HAP-1 (cell line): ENCODE results near the gene HOXD4.

ENCODE experiments used
- DNase-seq, 2 experiments: peaks; one replicate each; pipeline ENCODE4 v3.0.0-alpha.2; 2016 to 2020; ENCODE audit warnings: low spot score in 2 of 2
- H3K27me3 ChIP-seq: fragments of 250-450 bp; sonication (Bioruptor Pico); 2 replicates; pipeline ENCODE4 v1.5.1; 2020; ENCODE audit warnings: low read depth, mild to moderate bottlenecking, moderate library complexity
- H3K36me3 ChIP-seq: fragments of 250-450 bp; sonication (Bioruptor Pico); replicated peaks from 2 replicates; pipeline ENCODE4 v1.5.1; 2020; ENCODE audit warnings: mild to moderate bottlenecking
- H3K4me1 ChIP-seq: fragments of 250-450 bp; sonication (Bioruptor Pico); 2 replicates; pipeline ENCODE4 v1.5.1; 2020; ENCODE audit warnings: mild to moderate bottlenecking
- H3K4me3 ChIP-seq: fragments of 250-450 bp; sonication (Bioruptor Pico); 2 replicates; pipeline ENCODE4 v1.5.1; 2020; ENCODE audit warnings: mild to moderate bottlenecking, moderate library complexity
- H3K9me3 ChIP-seq: fragments of 250-450 bp; sonication (Bioruptor Pico); 2 replicates; pipeline ENCODE4 v1.5.1; 2020; ENCODE audit warnings: mild to moderate bottlenecking, moderate library complexity
- in situ Hi-C: fragments of 300-500 bp; cut with MboI; formaldehyde crosslinking; loops from 3 replicates; pipeline ENCODE4 v1.14.3; 2020; ENCODE audit warnings: low sequenced_read_pairs, inconsistent platforms, mixed read lengths

HOXD4 gene

DNA sequence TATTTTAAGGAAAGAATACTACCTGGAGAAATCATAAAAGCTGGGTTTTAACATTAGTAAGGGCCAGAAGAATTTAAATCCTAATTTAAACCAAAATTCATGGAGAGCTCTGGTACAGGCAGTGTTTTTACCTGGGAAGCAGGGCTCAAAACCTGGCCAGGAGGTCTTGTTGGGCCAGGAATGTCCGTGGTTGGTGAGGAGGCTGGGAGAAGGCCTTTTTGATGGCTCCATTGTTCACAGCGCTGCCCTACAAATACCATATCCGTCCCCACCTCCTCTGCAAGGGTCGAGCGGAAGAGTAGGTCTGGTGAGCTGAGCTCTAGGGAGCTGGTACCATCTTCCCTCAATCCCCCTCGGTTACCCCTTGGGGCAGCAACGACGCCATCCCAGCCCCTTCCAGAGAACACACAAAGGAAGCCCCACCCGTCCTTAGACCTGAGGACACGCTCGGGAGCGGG lies 26.3 kb downstream of the HOXD4 start:
- Histone ChIP-seq H3K4me1 (peaks cover 13% of the 10 kb centered on the region), H3K27me3 (peaks cover 23% of the 10 kb centered on the region), H3K36me3 (no peaks in the 10 kb centered on the region), H3K4me3 (peak overlapping the region; percentile 37), H3K9me3 (no peaks in the 10 kb centered on the region)
- DNase-seq: peak in 1 of 2 experiments; percentile 25
- in situ Hi-C loops: no loop called here

DNA sequence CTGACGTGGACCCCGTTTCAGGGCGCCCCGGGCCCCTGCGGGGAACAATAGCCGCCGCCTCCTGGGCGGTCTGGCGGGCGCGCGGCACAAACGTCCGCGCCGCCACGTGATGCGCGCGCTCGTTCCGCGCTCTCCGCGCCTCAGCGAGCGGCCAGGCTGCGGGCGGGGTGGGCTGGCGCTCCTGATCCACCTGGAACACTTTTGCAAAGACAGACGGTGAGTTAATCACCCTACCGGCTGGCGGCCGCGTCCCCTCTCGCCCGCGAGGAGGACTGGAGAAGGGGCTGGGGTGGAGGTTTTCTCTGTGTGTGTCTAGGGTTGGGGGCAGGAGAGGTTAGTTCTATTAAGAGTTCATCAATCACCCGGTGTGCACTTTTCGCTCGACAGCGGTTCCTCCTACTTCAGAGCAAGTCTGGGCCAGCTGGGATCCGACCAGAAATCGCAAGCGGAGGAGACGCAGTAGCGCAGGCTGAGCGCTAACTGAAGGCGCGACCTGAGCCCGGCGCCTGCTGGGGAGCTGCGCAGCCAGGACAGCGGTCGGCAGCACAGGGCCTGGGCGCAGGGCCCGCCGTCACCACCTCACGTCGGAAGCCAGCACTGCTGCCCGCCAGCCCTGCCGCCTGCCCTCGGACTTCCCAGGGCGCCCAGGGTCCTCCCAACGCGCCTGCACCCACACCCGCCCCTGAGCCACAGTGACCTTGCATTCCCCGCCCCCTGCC lies 26.8 kb downstream of the HOXD4 start:
- peaks cover 13% of the 10 kb centered on the region for H3K4me1 ChIP-seq
- no peaks in the 10 kb centered on the region for H3K36me3 ChIP-seq
- peak overlapping the region; percentile 37 for H3K4me3 ChIP-seq
- DNase-seq: peak in 1 of 2 experiments; percentile 64
- in situ Hi-C loops: no loop called here
- no peaks in the 10 kb centered on the region for H3K9me3 ChIP-seq
- peaks cover 23% of the 10 kb centered on the region for H3K27me3 ChIP-seq

DNA sequence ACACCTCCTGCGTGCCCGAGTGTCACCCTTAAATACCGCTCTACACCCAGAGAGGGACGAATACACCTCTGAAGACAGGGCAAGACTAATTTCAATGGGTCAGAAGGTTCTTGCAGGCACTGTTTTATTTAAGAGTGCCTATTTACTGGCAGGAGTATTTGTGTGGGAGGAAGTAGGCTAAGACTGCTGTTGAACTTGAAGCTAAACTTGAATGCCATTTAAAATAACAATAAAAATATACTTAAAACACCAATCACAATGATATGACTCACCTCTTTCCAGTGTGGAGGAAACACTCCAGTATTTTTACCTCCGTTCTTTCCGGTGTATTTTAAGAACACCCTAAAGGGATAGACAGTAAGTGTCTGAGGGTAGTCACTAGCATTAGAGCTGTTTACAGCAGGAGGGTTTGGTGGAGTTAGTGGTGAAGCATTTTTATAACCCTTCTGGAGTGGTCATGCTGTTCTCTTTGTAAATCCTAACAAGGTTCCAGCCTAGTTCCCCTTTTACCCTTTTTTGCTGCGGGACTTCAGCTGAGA lies 27.5 kb downstream of the HOXD4 start:
- Histone ChIP-seq H3K27me3 (peaks cover 23% of the 10 kb centered on the region), H3K9me3 (no peaks in the 10 kb centered on the region), H3K4me3 (peak overlapping the region; percentile 37), H3K4me1 (peaks cover 13% of the 10 kb centered on the region), H3K36me3 (no peaks in the 10 kb centered on the region)
- in situ Hi-C loops: no loop called here
- DNase-seq: no peak

DNA sequence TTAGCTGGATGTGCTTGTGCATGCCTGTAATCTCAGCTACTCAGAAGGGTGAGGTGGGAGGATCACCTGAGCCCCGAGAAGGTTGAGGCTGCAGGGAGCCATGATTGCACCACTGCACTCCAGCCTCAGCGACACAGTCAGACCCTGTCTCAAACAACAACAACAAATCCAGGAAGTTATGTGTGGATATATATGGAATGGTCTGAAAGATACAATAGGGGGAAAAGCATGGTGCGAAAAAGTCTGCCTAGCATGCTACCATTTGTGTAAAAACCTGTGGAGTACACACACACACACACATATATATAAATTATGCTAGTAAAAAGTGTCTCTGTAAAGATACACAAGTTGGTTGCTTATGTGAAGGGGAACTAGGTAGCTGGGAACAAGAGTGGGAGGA lies 30.2 kb downstream of the HOXD4 start:
- H3K27me3 ChIP-seq: peaks cover 28% of the 10 kb centered on the region
- DNase-seq: no peak
- in situ Hi-C loops: no loop called here
- H3K4me3 ChIP-seq: no peak overlapping the region
- H3K36me3 ChIP-seq: no peaks in the 10 kb centered on the region
- peaks cover 10% of the 10 kb centered on the region for H3K4me1 ChIP-seq
- H3K9me3 ChIP-seq: no peaks in the 10 kb centered on the region

DNA sequence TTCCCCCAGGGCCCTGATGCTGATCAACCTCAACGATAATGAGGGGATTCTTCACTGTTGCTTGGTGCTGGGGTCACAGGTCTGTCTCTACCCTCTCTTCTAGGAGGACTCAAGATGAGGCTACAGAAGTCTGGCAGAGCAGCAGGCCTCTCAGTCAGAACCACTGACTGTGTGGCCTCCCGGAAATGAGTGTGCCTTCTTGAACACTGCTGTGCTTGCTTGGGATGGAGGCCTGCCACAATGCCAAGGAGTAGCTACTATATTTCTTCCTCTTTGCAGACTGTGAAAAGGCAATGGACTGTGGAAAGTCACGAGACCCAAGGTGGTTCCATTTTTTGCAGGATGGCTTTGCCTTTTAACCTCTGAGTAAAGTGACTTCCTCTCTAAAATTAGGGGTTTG lies 31.3 kb downstream of the HOXD4 start:
- H3K9me3 ChIP-seq: no peaks in the 10 kb centered on the region
- peaks cover 14% of the 10 kb centered on the region for H3K4me1 ChIP-seq
- no peaks in the 10 kb centered on the region for H3K36me3 ChIP-seq
- in situ Hi-C loops: no loop called here
- H3K4me3 ChIP-seq: no peak overlapping the region
- peaks cover 32% of the 10 kb centered on the region for H3K27me3 ChIP-seq
- no peak for DNase-seq

DNA sequence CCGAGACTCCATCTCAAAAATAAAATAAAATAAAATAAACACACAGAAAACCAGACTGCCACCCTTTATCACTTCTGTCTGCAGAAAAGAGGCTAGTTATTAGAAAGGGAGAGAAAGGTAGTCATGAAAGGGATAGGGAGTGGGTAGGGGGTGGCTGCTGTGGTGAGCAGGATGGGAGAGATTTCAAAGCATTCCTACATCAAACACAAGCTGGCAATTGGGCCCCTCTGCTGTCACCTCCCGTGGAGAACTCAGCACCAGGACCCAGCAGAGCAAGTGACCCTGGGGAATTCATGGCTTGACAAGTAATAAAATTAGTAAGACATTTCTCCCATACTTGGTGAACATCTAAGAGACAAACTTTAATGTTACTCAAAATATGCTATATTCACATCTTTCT lies 33.4 kb downstream of the HOXD4 start:
- Histone ChIP-seq H3K27me3 (peaks cover 24% of the 10 kb centered on the region), H3K9me3 (no peaks in the 10 kb centered on the region), H3K4me3 (no peak overlapping the region), H3K36me3 (no peaks in the 10 kb centered on the region), H3K4me1 (peaks cover 5% of the 10 kb centered on the region)
- in situ Hi-C loops: no loop called here
- no peak for DNase-seq

DNA sequence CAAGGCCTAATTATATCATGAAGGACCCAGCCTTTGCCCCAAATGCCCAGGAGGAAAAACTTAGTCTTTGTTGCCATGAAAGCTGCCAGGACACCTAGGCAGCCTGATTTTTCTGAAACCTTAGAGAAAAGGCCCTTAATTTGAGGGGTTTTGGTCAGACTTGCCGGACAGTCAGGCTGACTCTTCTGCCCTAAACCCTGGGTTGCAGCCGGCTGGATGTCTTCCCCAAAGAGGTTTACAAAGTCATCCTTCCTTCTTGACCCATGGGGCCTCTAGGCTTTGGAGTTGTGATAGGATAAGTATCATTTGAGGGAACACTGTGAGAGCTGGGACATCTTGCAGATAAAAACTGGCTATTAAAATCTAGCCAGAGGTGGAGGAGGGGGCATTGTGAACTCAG lies 34.7 kb downstream of the HOXD4 start:
- no peak overlapping the region for H3K4me3 ChIP-seq
- in situ Hi-C loops: no loop called here

DNA sequence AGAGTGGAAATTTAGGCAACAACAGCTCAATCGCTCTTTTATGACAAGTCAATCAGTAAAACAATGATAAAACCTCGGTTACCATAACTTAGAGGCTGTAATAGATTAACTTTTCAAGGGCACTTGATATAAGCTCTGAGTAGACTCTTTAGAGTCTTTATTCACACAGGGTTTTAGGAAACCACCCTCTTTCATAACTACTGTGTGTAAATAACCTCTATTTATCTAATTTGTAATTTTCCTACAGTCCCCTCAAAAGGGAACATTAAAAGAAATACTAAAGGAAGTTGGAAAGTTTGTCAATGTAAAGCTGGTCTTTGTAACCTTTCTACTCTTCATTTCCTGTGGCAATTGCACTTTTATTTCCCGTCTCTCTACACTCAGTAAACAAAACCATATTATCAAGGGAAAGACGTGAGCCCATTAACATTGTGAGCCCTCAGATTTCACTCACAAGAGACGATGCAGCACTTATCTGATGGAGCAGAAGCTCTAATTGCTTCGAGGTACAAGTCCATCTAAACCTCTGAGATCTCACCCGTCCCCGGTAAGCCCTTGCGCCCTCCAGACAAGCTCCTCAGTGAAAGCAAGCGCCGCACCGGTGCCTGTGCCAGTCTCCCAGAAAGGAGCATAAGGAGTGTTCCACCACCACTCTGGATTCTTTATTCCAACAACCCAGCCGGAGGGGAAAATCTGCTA lies 36.0 kb downstream of the HOXD4 start:
- in situ Hi-C loops: no loop called here
- Histone ChIP-seq H3K4me3 (peak overlapping the region; percentile 0; the same call in 1 of the 2 replicates), H3K9me3 (no peaks in the 10 kb centered on the region), H3K4me1 (peaks cover 5% of the 10 kb centered on the region), H3K27me3 (peaks cover 10% of the 10 kb centered on the region), H3K36me3 (no peaks in the 10 kb centered on the region)
- DNase-seq: peak in 1 of 2 experiments; percentile 33

More for the DNA sequence above, 34.7 kb downstream of the HOXD4 start:
- peaks cover 5% of the 10 kb centered on the region for H3K4me1 ChIP-seq
- H3K36me3 ChIP-seq: no peaks in the 10 kb centered on the region
- no peak for DNase-seq
- no peaks in the 10 kb centered on the region for H3K9me3 ChIP-seq
- peaks cover 13% of the 10 kb centered on the region; the same call in 1 of the 2 replicates for H3K27me3 ChIP-seq

DNA sequence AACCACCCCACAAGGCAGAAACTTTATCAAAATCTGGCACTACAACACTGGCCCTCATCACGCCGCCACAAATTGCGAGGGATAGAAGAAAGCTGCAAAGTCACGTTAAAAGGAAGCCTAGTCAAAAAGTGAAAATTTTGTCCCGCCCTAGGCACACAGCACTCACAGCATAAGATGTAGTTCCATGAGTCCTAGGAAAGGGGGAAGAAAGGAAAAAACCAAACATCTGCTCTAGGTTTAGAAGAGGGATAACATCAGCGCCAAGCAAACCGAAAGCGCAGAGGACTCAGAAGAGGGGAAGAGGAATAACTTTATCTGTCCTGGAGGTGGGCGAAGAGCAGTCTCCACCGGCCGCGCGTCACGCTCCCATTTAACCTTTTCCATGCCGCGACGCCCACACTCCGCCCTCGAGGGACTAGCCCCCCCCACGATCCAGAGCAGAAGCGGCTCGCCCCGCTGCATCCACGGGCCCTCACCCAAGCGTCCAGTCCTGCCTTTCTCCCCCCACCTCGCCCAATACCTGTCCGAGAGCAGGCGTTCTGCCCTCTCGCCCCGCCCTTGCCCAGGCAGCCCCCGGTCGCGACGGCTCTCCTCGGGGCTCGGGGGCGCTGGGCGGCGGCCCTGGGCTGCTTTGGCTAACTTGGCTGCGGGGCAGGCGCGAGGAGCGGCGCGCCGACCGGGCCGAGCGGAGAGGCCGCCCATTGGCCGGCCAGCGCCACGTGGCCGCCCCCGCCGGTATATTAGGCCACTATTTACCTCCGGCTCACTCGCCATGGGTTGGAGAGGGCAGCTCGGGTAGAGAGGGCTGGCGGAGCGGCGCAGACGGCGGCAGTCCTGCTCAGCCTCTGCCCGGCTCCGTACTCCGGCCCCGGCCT lies 36.8 kb downstream of the HOXD4 start, which contains the start of gene HOXD1:
HOXD1 (plus strand) TSS at position 770 of the 875 bp plus-strand sequence. CDS start 134 bp downstream, outside the sequence.
- DNase-seq: no peak
- in situ Hi-C loops: no loop called here
- Histone ChIP-seq H3K4me3 (peak within 1 kb of the TSS; percentile 0; the same call in 1 of the 2 replicates), H3K27me3 (peaks cover 10% of the 10 kb centered on the region), H3K36me3 (no peaks in the 10 kb centered on the region), H3K9me3 (no peaks in the 10 kb centered on the region), H3K4me1 (peaks cover 5% of the 10 kb centered on the region)

DNA sequence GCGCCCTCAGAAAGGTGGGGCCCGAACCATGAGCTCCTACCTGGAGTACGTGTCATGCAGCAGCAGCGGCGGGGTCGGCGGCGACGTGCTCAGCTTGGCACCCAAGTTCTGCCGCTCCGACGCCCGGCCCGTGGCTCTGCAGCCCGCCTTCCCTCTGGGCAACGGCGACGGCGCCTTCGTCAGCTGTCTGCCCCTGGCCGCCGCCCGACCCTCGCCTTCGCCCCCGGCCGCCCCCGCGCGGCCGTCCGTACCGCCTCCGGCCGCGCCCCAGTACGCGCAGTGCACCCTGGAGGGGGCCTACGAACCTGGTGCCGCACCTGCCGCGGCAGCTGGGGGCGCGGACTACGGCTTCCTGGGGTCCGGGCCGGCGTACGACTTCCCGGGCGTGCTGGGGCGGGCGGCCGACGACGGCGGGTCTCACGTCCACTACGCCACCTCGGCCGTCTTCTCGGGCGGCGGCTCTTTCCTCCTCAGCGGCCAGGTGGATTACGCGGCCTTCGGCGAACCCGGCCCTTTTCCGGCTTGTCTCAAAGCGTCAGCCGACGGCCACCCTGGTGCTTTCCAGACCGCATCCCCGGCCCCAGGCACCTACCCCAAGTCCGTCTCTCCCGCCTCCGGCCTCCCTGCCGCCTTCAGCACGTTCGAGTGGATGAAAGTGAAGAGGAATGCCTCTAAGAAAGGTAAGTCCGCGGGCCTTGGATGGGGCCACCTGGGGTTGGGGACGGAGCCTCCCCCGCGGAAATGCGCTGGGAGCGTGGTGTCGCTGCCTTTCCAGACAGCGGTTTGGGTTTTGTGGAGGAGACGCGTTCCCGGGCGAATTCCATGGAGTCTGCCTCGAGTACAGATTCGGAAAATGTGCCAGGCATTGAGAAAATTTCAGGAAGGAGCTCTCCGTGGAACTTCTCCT lies 37.7 kb downstream of the HOXD4 start:
- Histone ChIP-seq H3K9me3 (no peaks in the 10 kb centered on the region), H3K4me1 (peaks cover 5% of the 10 kb centered on the region), H3K4me3 (no peak overlapping the region), H3K36me3 (no peaks in the 10 kb centered on the region), H3K27me3 (peaks cover 11% of the 10 kb centered on the region)
- in situ Hi-C loops: no loop called here
- no peak for DNase-seq

DNA sequence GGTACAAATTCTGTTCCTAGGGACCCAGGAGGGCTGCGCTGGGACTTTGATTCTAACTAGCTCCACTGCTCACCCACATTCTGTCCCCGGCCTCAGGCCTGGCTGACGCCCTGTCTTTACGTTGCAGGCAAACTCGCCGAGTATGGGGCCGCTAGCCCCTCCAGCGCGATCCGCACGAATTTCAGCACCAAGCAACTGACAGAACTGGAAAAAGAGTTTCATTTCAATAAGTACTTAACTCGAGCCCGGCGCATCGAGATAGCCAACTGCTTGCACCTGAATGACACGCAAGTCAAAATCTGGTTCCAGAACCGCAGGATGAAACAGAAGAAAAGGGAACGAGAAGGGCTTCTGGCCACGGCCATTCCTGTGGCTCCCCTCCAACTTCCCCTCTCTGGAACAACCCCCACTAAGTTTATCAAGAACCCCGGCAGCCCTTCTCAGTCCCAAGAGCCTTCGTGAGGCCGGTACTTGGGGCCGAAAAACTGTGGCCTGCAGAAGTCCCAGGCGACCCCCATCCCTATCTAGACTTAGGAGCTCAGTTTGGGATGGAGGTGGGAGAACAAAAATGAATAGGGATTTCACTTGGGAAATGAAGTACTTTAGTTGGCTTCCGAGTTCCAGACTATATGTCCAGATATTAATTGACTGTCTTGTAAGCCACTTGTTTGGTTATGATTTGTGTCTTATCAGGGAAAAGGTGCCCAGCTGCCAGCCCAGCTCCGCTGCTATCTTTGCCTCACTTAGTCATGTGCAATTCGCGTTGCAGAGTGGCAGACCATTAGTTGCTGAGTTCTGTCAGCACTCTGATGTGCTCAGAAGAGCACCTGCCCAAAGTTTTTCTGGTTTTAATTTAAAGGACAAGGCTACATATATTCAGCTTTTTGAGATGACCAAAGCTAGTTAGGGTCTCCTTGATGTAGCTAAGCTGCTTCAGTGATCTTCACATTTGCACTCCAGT lies 38.6 kb downstream of the HOXD4 start:
- Histone ChIP-seq H3K27me3 (peaks cover 13% of the 10 kb centered on the region), H3K4me3 (no peak overlapping the region), H3K36me3 (no peaks in the 10 kb centered on the region), H3K4me1 (peaks cover 5% of the 10 kb centered on the region), H3K9me3 (no peaks in the 10 kb centered on the region)
- no peak for DNase-seq
- in situ Hi-C loops: no loop called here

DNA sequence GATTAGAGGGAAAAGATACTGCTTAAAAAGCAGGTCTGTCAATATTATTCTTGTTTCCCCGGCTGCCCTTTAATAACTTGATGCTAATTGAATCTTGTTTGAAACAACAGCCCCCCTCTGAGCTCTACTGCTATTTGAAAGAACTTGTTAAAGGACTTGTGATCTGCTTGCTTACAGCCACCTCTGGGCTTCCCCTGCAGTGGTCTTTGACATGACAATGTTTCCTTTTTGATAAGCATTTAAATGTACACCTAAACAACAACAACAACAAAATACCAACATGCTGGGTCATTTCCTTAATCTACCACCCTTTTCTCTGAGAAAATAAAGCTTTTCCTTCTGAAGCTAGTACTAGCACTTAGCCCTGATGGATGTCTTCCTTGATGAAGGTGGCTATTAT lies 41.0 kb downstream of the HOXD4 start:
- in situ Hi-C loops: no loop called here
- Histone ChIP-seq H3K4me1 (peaks cover 2% of the 10 kb centered on the region), H3K27me3 (peaks cover 6% of the 10 kb centered on the region), H3K36me3 (no peaks in the 10 kb centered on the region), H3K4me3 (no peak overlapping the region), H3K9me3 (no peaks in the 10 kb centered on the region)
- no peak for DNase-seq
